SK-N-SH treated with all-trans-retinoic acid at 6 μM for 48 hours (cell line): Measurements from ENCODE around the gene SERPING1.

Source experiments
- ATAC-seq: fragments of 200-7000 bp; cut with Tn5 transposase; 3 replicates; pipeline ENCODE4 v1.9.1; 2020; ENCODE audit warnings: mild to moderate bottlenecking, moderate library complexity
- BACH2 ChIP-seq: fragments of 250-450 bp; sonication (Bioruptor Pico); IDR thresholded peaks from 2 replicates; pipeline ENCODE4 v1.9.0; 2021; ENCODE audit warnings: mild to moderate bottlenecking, borderline replicate concordance
- CSDC2 ChIP-seq: fragments of 250-450 bp; sonication (Bioruptor Pico); IDR thresholded peaks from 2 replicates; pipeline ENCODE4 v1.5.0; 2020; ENCODE audit warnings: mild to moderate bottlenecking, moderate library complexity
- ESRRG ChIP-seq: fragments of 250-450 bp; sonication (Bioruptor Pico); IDR thresholded peaks from 2 replicates; pipeline ENCODE4 v1.6.1; 2021; ENCODE audit warnings: mild to moderate bottlenecking
- GLIS3 ChIP-seq: fragments of 250-450 bp; sonication (Bioruptor Pico); IDR thresholded peaks from 2 replicates; pipeline ENCODE4 v1.5.0; 2020; ENCODE audit warnings: mild to moderate bottlenecking, moderate library complexity
- OSR1 ChIP-seq: fragments of 250-450 bp; sonication (Bioruptor Pico); IDR thresholded peaks from 2 replicates; pipeline ENCODE4 v1.8.0; 2022; ENCODE audit warnings: moderate library complexity, mild to moderate bottlenecking, inconsistent platforms
- PPARA ChIP-seq: fragments of 250-450 bp; sonication (Bioruptor Pico); IDR thresholded peaks from 2 replicates; pipeline ENCODE4 v1.5.0; 2020; ENCODE audit warnings: mild to moderate bottlenecking, borderline replicate concordance
- RARB ChIP-seq: fragments of 250-450 bp; sonication (Bioruptor Pico); IDR thresholded peaks from 2 replicates; pipeline ENCODE4 v1.8.0; 2021; ENCODE audit warnings: mild to moderate bottlenecking, moderate library complexity
- TOX ChIP-seq: fragments of 250-450 bp; sonication (Bioruptor Pico); IDR thresholded peaks from 2 replicates; pipeline ENCODE4 v1.8.0; 2021; ENCODE audit warnings: mild to moderate bottlenecking, moderate library complexity, borderline replicate concordance
- ZC3H10 ChIP-seq: fragments of 250-450 bp; sonication (Bioruptor Pico); IDR thresholded peaks from 2 replicates; pipeline ENCODE4 v1.5.1; 2021; ENCODE audit warnings: mild to moderate bottlenecking, moderate library complexity
- ZFP3 ChIP-seq: fragments of 250-450 bp; sonication (Bioruptor Pico); IDR thresholded peaks from 2 replicates; pipeline ENCODE4 v1.5.0; 2020; ENCODE audit warnings: mild to moderate bottlenecking, moderate library complexity
- ZFP30 ChIP-seq: fragments of 450-650 bp; formaldehyde crosslinking; IDR thresholded peaks from 2 replicates; pipeline ENCODE4 v1.5.0; 2022; ENCODE audit warnings: mild to moderate bottlenecking, moderate library complexity
- ZNF565 ChIP-seq: fragments of 450-650 bp; formaldehyde crosslinking; conservative IDR thresholded peaks from 2 replicates; pipeline ENCODE4 v1.5.0; 2020; ENCODE audit warnings: low read depth, mild to moderate bottlenecking, moderate library complexity
- ZNF70 ChIP-seq: fragments of 450-650 bp; formaldehyde crosslinking; IDR thresholded peaks from 2 replicates; pipeline ENCODE4 v1.5.0; 2020; ENCODE audit warnings: mild to moderate bottlenecking, moderate library complexity
- ZNF8 ChIP-seq: fragments of 450-650 bp; formaldehyde crosslinking; IDR thresholded peaks from 2 replicates; pipeline ENCODE4 v1.5.0; 2020; ENCODE audit warnings: mild to moderate bottlenecking, moderate library complexity
- TF ChIP-seq, protein P1 (sequence below): fragments of 250-450 bp; sonication (Bioruptor Pico); IDR thresholded peaks from 2 replicates; pipeline ENCODE4 v1.5.1; 2020; ENCODE audit warnings: low read depth, mild to moderate bottlenecking, moderate library complexity
- TF ChIP-seq, protein P2 (sequence below): fragments of 250-450 bp; sonication (Bioruptor Pico); IDR thresholded peaks from 2 replicates; pipeline ENCODE4 v1.5.1; 2021; ENCODE audit warnings: mild to moderate bottlenecking, moderate library complexity
- TF ChIP-seq, protein P3 (sequence below): fragments of 250-450 bp; sonication (Bioruptor Pico); IDR thresholded peaks from 2 replicates; pipeline ENCODE4 v1.5.0; 2020; ENCODE audit warnings: mild to moderate bottlenecking, moderate library complexity
- TF ChIP-seq, protein P4 (sequence below): fragments of 250-450 bp; sonication (Bioruptor Pico); IDR thresholded peaks from 2 replicates; pipeline ENCODE4 v1.8.0; 2021; ENCODE audit warnings: low read depth, mild to moderate bottlenecking, moderate library complexity, borderline replicate concordance
- TF ChIP-seq, protein P5 (sequence below): fragments of 250-450 bp; sonication (Bioruptor Pico); IDR thresholded peaks from 2 replicates; pipeline ENCODE4 v1.8.0; 2020; ENCODE audit warnings: mild to moderate bottlenecking, moderate library complexity, borderline replicate concordance

SERPING1 gene

DNA sequence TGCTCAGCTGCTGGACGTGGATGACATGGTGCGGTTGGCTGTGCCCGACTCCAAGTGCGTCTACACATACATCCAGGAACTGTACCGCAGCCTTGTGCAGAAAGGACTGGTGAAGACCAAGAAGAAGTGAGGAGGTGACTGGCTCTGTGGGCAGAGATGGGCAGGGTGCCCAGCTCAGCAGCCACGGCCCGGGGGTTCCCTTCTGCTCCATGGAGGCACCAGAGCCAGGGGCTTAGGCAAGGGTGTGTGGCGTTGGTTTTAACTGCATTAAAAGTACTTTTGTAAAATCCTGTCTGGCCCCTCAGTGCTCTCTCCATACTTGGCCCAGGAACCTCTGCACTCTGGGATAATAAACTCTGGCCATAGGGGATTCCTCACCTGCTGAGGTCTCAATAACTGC is 47.5 kb upstream of the SERPING1 start (continued):
- TF ChIP-seq, protein P1, sequence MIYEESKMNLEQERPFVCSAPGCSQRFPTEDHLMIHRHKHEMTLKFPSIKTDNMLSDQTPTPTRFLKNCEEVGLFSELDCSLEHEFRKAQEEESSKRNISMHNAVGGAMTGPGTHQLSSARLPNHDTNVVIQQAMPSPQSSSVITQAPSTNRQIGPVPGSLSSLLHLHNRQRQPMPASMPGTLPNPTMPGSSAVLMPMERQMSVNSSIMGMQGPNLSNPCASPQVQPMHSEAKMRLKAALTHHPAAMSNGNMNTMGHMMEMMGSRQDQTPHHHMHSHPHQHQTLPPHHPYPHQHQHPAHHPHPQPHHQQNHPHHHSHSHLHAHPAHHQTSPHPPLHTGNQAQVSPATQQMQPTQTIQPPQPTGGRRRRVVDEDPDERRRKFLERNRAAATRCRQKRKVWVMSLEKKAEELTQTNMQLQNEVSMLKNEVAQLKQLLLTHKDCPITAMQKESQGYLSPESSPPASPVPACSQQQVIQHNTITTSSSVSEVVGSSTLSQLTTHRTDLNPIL (CRISPR knock-in tag): no peak
- no peak for TF ChIP-seq BACH2 (CRISPR knock-in tag)

DNA sequence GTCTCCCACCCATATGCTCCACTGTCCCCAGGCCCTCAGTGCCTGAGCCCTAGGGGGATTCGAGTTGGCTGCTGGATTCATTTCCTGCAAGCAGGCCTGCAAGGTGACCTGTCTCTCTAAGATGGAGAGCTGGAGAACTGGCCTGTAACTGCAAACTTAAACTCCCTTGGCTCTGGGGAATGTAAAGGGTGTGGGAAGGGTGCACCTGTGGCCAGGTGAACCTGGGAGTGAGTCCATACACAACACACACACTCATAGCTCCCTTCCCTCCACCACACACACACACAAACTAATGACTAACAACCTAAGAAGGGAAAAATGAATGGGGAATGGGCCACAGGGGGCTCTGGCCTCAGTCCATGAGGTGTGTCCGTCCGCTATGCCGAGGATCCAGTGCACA is 45.5 kb upstream of the SERPING1 start:
- no peak for ATAC-seq
- TF ChIP-seq TOX: no peak
- TF ChIP-seq RARB (CRISPR knock-in tag): no peak
- TF ChIP-seq, all 23 proteins: peak for 0

DNA sequence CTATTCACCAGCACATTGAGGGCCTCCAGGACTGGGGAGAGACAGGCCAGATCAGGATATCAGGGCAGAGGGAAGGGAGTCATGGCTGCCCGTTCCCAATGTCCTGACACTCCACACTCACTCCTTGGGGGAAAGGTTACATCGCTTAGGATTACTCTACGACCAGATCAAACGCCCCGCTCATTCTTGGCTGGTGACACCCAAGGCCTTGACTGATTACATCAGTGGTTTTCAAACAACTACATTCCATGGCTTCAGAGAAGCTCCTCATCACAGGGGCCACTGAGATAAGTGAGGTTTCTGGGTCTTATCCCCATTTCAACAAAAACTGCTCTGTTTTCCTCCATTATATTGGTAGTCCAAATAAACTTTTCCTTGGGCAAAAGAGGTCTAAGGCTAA is 45.0 kb upstream of the SERPING1 start:
- TF ChIP-seq TOX: no peak
- TF ChIP-seq, protein P2, sequence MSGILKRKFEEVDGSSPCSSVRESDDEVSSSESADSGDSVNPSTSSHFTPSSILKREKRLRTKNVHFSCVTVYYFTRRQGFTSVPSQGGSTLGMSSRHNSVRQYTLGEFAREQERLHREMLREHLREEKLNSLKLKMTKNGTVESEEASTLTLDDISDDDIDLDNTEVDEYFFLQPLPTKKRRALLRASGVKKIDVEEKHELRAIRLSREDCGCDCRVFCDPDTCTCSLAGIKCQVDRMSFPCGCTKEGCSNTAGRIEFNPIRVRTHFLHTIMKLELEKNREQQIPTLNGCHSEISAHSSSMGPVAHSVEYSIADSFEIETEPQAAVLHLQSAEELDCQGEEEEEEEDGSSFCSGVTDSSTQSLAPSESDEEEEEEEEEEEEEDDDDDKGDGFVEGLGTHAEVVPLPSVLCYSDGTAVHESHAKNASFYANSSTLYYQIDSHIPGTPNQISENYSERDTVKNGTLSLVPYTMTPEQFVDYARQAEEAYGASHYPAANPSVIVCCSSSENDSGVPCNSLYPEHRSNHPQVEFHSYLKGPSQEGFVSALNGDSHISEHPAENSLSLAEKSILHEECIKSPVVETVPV: no peak
- no peak for TF ChIP-seq OSR1 (CRISPR knock-in tag)
- no peak for TF ChIP-seq BACH2 (CRISPR knock-in tag)
- no peak for TF ChIP-seq ZC3H10 (CRISPR knock-in tag)
- TF ChIP-seq ESRRG (CRISPR knock-in tag): no peak
- TF ChIP-seq ZNF8 (CRISPR knock-in tag): no peak
- no peak for TF ChIP-seq GLIS3
- TF ChIP-seq ZNF565: no peak
- TF ChIP-seq RARB (CRISPR knock-in tag): no peak
- TF ChIP-seq, protein P3, sequence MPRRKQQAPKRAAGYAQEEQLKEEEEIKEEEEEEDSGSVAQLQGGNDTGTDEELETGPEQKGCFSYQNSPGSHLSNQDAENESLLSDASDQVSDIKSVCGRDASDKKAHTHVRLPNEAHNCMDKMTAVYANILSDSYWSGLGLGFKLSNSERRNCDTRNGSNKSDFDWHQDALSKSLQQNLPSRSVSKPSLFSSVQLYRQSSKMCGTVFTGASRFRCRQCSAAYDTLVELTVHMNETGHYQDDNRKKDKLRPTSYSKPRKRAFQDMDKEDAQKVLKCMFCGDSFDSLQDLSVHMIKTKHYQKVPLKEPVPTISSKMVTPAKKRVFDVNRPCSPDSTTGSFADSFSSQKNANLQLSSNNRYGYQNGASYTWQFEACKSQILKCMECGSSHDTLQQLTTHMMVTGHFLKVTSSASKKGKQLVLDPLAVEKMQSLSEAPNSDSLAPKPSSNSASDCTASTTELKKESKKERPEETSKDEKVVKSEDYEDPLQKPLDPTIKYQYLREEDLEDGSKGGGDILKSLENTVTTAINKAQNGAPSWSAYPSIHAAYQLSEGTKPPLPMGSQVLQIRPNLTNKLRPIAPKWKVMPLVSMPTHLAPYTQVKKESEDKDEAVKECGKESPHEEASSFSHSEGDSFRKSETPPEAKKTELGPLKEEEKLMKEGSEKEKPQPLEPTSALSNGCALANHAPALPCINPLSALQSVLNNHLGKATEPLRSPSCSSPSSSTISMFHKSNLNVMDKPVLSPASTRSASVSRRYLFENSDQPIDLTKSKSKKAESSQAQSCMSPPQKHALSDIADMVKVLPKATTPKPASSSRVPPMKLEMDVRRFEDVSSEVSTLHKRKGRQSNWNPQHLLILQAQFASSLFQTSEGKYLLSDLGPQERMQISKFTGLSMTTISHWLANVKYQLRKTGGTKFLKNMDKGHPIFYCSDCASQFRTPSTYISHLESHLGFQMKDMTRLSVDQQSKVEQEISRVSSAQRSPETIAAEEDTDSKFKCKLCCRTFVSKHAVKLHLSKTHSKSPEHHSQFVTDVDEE (CRISPR knock-in tag): no peak
- TF ChIP-seq, protein P4, sequence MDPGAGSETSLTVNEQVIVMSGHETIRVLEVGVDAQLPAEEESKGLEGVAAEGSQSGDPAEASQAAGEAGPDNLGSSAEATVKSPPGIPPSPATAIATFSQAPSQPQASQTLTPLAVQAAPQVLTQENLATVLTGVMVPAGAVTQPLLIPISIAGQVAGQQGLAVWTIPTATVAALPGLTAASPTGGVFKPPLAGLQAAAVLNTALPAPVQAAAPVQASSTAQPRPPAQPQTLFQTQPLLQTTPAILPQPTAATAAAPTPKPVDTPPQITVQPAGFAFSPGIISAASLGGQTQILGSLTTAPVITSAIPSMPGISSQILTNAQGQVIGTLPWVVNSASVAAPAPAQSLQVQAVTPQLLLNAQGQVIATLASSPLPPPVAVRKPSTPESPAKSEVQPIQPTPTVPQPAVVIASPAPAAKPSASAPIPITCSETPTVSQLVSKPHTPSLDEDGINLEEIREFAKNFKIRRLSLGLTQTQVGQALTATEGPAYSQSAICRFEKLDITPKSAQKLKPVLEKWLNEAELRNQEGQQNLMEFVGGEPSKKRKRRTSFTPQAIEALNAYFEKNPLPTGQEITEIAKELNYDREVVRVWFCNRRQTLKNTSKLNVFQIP: no peak
- no peak for ATAC-seq

DNA sequence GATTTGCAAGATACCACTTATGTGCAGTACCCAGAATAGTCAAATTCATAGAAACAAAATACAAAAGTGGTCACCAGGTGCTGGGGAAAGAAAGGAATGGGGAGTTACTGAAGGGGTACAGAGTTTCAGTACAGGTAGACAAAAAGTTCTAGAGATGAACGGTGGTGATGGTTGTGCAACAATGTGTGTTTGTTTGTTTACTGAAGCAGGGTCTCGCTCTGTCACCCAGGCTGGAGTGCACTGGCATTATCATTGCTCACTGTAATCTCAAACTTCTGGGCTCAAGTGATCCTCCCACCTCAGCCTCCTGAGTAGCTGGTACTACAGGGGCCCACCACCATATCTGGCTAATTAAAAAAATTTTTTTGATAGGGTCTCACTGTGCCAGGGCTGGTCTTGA is 42.1 kb upstream of the SERPING1 start:
- no peak for ATAC-seq
- no peak for TF ChIP-seq GLIS3
- TF ChIP-seq, protein P5, sequence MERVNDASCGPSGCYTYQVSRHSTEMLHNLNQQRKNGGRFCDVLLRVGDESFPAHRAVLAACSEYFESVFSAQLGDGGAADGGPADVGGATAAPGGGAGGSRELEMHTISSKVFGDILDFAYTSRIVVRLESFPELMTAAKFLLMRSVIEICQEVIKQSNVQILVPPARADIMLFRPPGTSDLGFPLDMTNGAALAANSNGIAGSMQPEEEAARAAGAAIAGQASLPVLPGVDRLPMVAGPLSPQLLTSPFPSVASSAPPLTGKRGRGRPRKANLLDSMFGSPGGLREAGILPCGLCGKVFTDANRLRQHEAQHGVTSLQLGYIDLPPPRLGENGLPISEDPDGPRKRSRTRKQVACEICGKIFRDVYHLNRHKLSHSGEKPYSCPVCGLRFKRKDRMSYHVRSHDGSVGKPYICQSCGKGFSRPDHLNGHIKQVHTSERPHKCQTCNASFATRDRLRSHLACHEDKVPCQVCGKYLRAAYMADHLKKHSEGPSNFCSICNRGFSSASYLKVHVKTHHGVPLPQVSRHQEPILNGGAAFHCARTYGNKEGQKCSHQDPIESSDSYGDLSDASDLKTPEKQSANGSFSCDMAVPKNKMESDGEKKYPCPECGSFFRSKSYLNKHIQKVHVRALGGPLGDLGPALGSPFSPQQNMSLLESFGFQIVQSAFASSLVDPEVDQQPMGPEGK (CRISPR knock-in tag): no peak
- no peak for TF ChIP-seq RARB (CRISPR knock-in tag)

DNA sequence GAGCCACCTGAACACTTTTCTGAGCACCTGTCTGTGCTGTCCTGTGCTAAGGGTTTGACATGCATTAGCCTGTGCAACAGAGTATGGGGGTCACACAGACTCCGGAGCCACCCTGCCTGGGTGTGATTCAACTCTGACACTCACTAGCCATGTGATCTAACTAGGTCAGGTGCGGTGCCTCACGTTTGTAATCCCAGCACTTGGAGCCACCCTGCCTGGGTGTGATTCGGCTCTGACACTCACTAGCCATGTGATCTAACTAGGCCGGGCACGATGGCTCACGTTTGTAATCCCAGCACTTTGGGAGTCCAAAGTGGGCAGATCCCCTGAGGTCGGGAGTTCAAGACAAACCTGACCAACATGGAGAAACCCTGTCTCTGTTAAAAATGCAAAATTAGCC is 41.4 kb upstream of the SERPING1 start:
- TF ChIP-seq CSDC2 (CRISPR knock-in tag) (no peak), RARB (CRISPR knock-in tag) (no peak), BACH2 (CRISPR knock-in tag) (no peak), ZNF8 (CRISPR knock-in tag) (no peak), TOX (no peak), OSR1 (CRISPR knock-in tag) (no peak), ZFP3 (CRISPR knock-in tag) (no peak), GLIS3 (no peak), ZFP30 (CRISPR knock-in tag) (no peak), PPARA (CRISPR knock-in tag) (no peak), ESRRG (CRISPR knock-in tag) (no peak), ZNF70 (no peak)
- TF ChIP-seq, protein P3 (CRISPR knock-in tag): no peak
- TF ChIP-seq, protein P2: no peak
- TF ChIP-seq, all 23 proteins: peak for 0
- no peak for ATAC-seq
